ENCODE results near the gene HAVCR2.

DNA sequence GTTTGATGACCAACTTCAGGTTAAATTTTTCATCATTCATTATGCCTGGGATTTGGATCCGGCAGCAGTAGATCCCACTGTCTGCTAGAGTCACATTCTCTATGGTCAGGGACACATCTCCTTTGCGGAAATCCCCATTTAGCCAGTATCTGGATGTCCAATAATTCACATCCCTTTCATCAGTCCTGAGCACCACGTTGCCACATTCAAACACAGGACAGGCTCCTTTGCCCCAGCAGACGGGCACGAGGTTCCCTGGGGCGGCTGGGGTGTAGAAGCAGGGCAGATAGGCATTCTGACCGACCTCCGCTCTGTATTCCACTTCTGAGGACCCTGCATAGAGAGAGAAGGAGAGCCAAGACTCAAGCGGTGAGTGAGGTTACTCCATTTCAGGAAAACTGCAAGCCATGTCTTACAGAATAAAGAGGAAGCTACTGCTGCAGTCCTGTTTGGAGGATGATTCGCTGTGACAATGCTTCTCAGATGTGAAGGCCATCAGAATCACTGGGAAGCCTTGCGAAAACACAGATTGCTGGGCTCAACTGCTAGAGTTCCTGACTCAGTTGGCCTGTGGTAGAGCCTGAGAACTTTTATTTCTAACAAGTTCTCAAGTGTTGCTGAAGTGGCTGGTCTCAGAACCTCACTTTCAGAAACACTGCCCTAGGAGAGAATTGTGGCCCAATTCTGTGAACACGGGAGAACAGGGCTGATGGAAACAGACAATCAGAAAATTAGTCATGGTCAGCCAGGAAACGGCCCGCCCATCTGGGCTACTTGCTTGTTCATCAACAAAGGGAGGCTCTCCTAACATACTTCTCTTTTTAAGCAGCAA, 2.0 kb downstream of the HAVCR2 start:
- TF ChIP-seq, protein P1, sequence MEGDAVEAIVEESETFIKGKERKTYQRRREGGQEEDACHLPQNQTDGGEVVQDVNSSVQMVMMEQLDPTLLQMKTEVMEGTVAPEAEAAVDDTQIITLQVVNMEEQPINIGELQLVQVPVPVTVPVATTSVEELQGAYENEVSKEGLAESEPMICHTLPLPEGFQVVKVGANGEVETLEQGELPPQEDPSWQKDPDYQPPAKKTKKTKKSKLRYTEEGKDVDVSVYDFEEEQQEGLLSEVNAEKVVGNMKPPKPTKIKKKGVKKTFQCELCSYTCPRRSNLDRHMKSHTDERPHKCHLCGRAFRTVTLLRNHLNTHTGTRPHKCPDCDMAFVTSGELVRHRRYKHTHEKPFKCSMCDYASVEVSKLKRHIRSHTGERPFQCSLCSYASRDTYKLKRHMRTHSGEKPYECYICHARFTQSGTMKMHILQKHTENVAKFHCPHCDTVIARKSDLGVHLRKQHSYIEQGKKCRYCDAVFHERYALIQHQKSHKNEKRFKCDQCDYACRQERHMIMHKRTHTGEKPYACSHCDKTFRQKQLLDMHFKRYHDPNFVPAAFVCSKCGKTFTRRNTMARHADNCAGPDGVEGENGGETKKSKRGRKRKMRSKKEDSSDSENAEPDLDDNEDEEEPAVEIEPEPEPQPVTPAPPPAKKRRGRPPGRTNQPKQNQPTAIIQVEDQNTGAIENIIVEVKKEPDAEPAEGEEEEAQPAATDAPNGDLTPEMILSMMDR (IDR thresholded peaks at IDR 0.05), result no peak
- no peak for TF ChIP-seq POLR2AphosphoS5 (IDR thresholded peaks at IDR 0.05; ENCODE audit: insufficient read depth in 1 of 2, low read depth in 1 of 2)
